Neuronal stem cell (in vitro differentiated cells): ENCODE measurements around the gene SMYD4.

ENCODE experiments used
- DNase-seq: peaks from one replicate; pipeline ENCODE4 v3.0.0-alpha.2; 2013; ENCODE audit warnings: low spot score
- H2AFZ ChIP-seq: one replicate; pipeline ENCODE4 v1.6.1; 2013; ENCODE audit warnings: mild to moderate bottlenecking, low read length, inconsistent platforms
- H2AK5ac ChIP-seq: 2 replicates; pipeline ENCODE4 v1.6.1; 2013; ENCODE audit warnings: low read depth, mild to moderate bottlenecking, inconsistent platforms, low read length, moderate library complexity, mixed read lengths
- H2BK120ac ChIP-seq: 2 replicates; pipeline ENCODE4 v1.6.1; 2013; ENCODE audit warnings: low read depth, mild to moderate bottlenecking, inconsistent platforms, low read length, moderate library complexity, mixed read lengths
- H2BK12ac ChIP-seq: one replicate; pipeline ENCODE4 v1.6.1; 2013; ENCODE audit warnings: low read length, inconsistent platforms
- H2BK15ac ChIP-seq: 2 replicates; pipeline ENCODE4 v1.6.1; 2013; ENCODE audit warnings: mild to moderate bottlenecking, low read length, inconsistent platforms, mixed read lengths
- H2BK5ac ChIP-seq: one replicate; pipeline ENCODE4 v1.6.1; 2013; ENCODE audit warnings: inconsistent platforms, mild to moderate bottlenecking, low read length, moderate library complexity
- H3K14ac ChIP-seq: one replicate; pipeline ENCODE4 v1.6.1; 2013; ENCODE audit warnings: low read length, inconsistent platforms
- H3K18ac ChIP-seq: 2 replicates; pipeline ENCODE4 v1.6.1; 2013; ENCODE audit warnings: low read length, inconsistent platforms
- H3K23ac ChIP-seq: 2 replicates; pipeline ENCODE4 v1.6.1; 2013; ENCODE audit warnings: low read depth, mild to moderate bottlenecking, mixed read lengths, low read length, inconsistent platforms; ENCODE audit not compliant: poor library complexity
- H3K27ac ChIP-seq: replicated peaks from 3 replicates; pipeline ENCODE4 v1.5.1; 2013; ENCODE audit warnings: low read length, inconsistent platforms
- H3K27me3 ChIP-seq, 3 experiments: 2 replicates each; pipeline ENCODE4 v1.6.1; 2013; ENCODE audit warnings: low read length in 3 of 3, mild to moderate bottlenecking in 2 of 3, inconsistent platforms in 1 of 3, low read depth in 1 of 3, mixed read lengths in 1 of 3, moderate library complexity in 1 of 3; ENCODE audit not compliant: control insufficient read depth in 3 of 3, insufficient read depth in 3 of 3
- H3K36me3 ChIP-seq, 2 donors: replicated peaks in 1 of 2; 2 replicates each; pipeline ENCODE4 v1.6.1; 2013; ENCODE audit warnings: low read length in 2 of 2; ENCODE audit not compliant: control insufficient read depth in 2 of 2, insufficient read depth in 2 of 2
- H3K4ac ChIP-seq: 2 replicates; pipeline ENCODE4 v1.6.1; 2013; ENCODE audit warnings: inconsistent platforms, mild to moderate bottlenecking, low read length, moderate library complexity
- H3K4me1 ChIP-seq, 2 donors: 1 replicate in 1 of 2; 2 replicates in 1 of 2; pipeline ENCODE4 v1.6.1; 2013; ENCODE audit warnings: low read length in 2 of 2, low read depth in 1 of 2; ENCODE audit not compliant: control insufficient read depth in 2 of 2, insufficient read depth in 1 of 2
- H3K4me2 ChIP-seq: one replicate; pipeline ENCODE4 v1.6.1; 2013; ENCODE audit warnings: mild to moderate bottlenecking, low read length, inconsistent platforms; ENCODE audit not compliant: insufficient read depth, poor library complexity, severe bottlenecking
- H3K4me3 ChIP-seq, 2 donors: 2 replicates each; pipeline ENCODE4 v1.5.1; 2013; ENCODE audit warnings: low read length in 2 of 2, mild to moderate bottlenecking in 2 of 2, inconsistent platforms in 1 of 2, moderate library complexity in 1 of 2
- H3K79me1 ChIP-seq: one replicate; pipeline ENCODE4 v1.6.1; 2013; ENCODE audit warnings: low read depth, mild to moderate bottlenecking, inconsistent platforms, low read length, moderate library complexity
- H3K9ac ChIP-seq: one replicate; pipeline ENCODE4 v1.6.1; 2013; ENCODE audit warnings: mild to moderate bottlenecking, low read depth, low read length, inconsistent platforms; ENCODE audit not compliant: poor library complexity
- H3K9me3 ChIP-seq, 2 donors: replicated peaks in 1 of 2; 2 replicates each; pipeline versions ENCODE3 to v1.6.1; 2013; ENCODE audit warnings: low read length in 2 of 2, mild to moderate bottlenecking in 2 of 2, inconsistent platforms in 1 of 2, low read depth in 1 of 2, mixed read lengths in 1 of 2, moderate library complexity in 1 of 2; ENCODE audit not compliant: control insufficient read depth in 2 of 2, insufficient read depth in 1 of 2
- H4K8ac ChIP-seq: one replicate; pipeline ENCODE4 v1.6.1; 2013; ENCODE audit warnings: low read depth, mild to moderate bottlenecking, inconsistent platforms, low read length, moderate library complexity
- H4K91ac ChIP-seq: one replicate; pipeline ENCODE4 v1.6.1; 2013; ENCODE audit warnings: low read length, low read depth, mild to moderate bottlenecking, inconsistent platforms; ENCODE audit not compliant: poor library complexity
- WGBS, 2 donors: extraction: QIAGEN DNeasy Blood & Tissue Kit; methylation state at CpG; one replicate each; pipeline ENCODE4 v1.1.7; 2013; ENCODE audit warnings: missing lambda C conversion rate in 2 of 2, mixed read lengths in 1 of 2; ENCODE audit not compliant: insufficient read length in 2 of 2, insufficient replicate concordance in 1 of 2; ENCODE audit errors: extremely low coverage in 2 of 2; 5-methylcytosine and 5-hydroxymethylcytosine counted together

SMYD4 gene

GRCh38 chr17:1852327-1852726 is 22.6 kb upstream of the SMYD4 start:
- H3K23ac ChIP-seq, result no peak overlapping the region
- no peak overlapping the region for H2AK5ac ChIP-seq
- H2BK15ac ChIP-seq, result no peak overlapping the region
- no peak overlapping the region for H3K9ac ChIP-seq
- no CpG with 5 or more reads among the region's 6 CpGs for WGBS, 2 donors
- no peaks in the 10 kb centered on the region for H3K9me3 ChIP-seq
- H3K4me2 ChIP-seq, result no peak overlapping the region
- no peaks in the 10 kb centered on the region for H3K27me3 ChIP-seq
- H3K18ac ChIP-seq, result no peak overlapping the region
- H3K36me3 ChIP-seq, result peaks cover 8 to 78% of the 10 kb centered on the region in 2 donors
- peaks cover 1% of the 10 kb centered on the region for H3K79me1 ChIP-seq
- H3K4ac ChIP-seq, result no peak overlapping the region
- no peak overlapping the region for H2BK5ac ChIP-seq
- no peak overlapping the region for H4K8ac ChIP-seq
- peaks cover 0 to 13% of the 10 kb centered on the region in 2 donors for H3K4me1 ChIP-seq
- H3K14ac ChIP-seq, result no peak overlapping the region
- H3K27ac ChIP-seq, result no peak overlapping the region
- H2BK120ac ChIP-seq, result no peak overlapping the region
- H4K91ac ChIP-seq, result no peak overlapping the region
- peak overlapping the region; percentile 2 for H2AFZ ChIP-seq
- no peak overlapping the region for H3K4me3 ChIP-seq
- DNase-seq, result no peak
- H2BK12ac ChIP-seq, result no peak overlapping the region

- H3K23ac ChIP-seq, result no peak overlapping the region
- no peak overlapping the region for H4K8ac ChIP-seq
- H3K4ac ChIP-seq, result no peak overlapping the region
- H3K4me2 ChIP-seq, result no peak overlapping the region
- no peak overlapping the region for H2BK5ac ChIP-seq
- H3K4me3 ChIP-seq, result no peak overlapping the region
- no peak overlapping the region for H4K91ac ChIP-seq
- no peaks in the 10 kb centered on the region for H3K27me3 ChIP-seq
- H3K9me3 ChIP-seq, result no peaks in the 10 kb centered on the region
- DNase-seq, result no peak
- whole genome bisulfite sequencing, 2 donors, result no CpG with 5 or more reads among the region's 3 CpGs
- no peak overlapping the region for H3K14ac ChIP-seq
- no peak overlapping the region for H2BK15ac ChIP-seq
- no peak overlapping the region for H3K9ac ChIP-seq
- H3K27ac ChIP-seq, result no peak overlapping the region
- H3K18ac ChIP-seq, result no peak overlapping the region
- no peak overlapping the region for H2AK5ac ChIP-seq
- no peak overlapping the region for H2AFZ ChIP-seq
- H2BK120ac ChIP-seq, result no peak overlapping the region
- H2BK12ac ChIP-seq, result no peak overlapping the region
- peaks cover 1% of the 10 kb centered on the region for H3K79me1 ChIP-seq
- H3K36me3 ChIP-seq, result peaks cover 19 to 84% of the 10 kb centered on the region in 2 donors
- H3K4me1 ChIP-seq, result peaks cover 0 to 5% of the 10 kb centered on the region in 2 donors
These were observed 17.5 kb upstream of the SMYD4 start for GRCh38 chr17:1847191-1847590.

DNA sequence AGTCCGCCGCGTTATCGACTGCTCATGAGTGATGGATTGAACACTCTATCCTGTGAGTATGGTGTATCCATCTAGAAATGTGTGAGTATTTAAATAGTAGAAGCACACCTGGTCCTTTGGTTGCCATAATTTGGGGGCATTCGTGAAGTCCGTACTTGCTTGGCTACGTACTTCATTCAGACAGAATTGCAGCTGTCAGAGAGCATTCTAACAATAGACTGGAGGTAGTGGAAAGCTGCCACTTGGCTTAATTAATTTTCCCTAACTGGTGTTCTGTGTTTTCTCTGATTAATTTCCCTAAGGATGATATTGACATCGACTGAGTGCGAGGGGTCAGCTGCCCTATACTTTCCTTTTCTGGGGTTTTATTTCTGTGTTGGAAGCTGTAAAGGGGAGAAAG is 14.2 kb upstream of the SMYD4 start:
- no peak overlapping the region for H3K4me2 ChIP-seq
- no peaks in the 10 kb centered on the region for H3K27me3 ChIP-seq
- H3K18ac ChIP-seq, result no peak overlapping the region
- H2AK5ac ChIP-seq, result no peak overlapping the region
- no peak overlapping the region for H4K91ac ChIP-seq
- no peak overlapping the region for H3K9ac ChIP-seq
- H3K14ac ChIP-seq, result no peak overlapping the region
- no peak for DNase-seq
- H3K4me3 ChIP-seq, result no peak overlapping the region
- no peak overlapping the region for H2BK15ac ChIP-seq
- H3K4me1 ChIP-seq, result no peaks in the 10 kb centered on the region
- H3K4ac ChIP-seq, result no peak overlapping the region
- H2BK12ac ChIP-seq, result no peak overlapping the region
- H4K8ac ChIP-seq, result no peak overlapping the region
- H3K36me3 ChIP-seq, result peaks cover 19 to 81% of the 10 kb centered on the region in 2 donors
- H3K23ac ChIP-seq, result no peak overlapping the region
- H2BK120ac ChIP-seq, result no peak overlapping the region
- no peak overlapping the region for H2BK5ac ChIP-seq
- H2AFZ ChIP-seq, result no peak overlapping the region
- no CpG with 5 or more reads among the region's 9 CpGs for WGBS, 2 donors
- H3K27ac ChIP-seq, result no peak overlapping the region
- H3K79me1 ChIP-seq, result peaks cover 3% of the 10 kb centered on the region
- no peaks in the 10 kb centered on the region for H3K9me3 ChIP-seq

GRCh38 chr17:1839516-1839915 is 9.8 kb upstream of the SMYD4 start:
- H2BK12ac ChIP-seq, result no peak overlapping the region
- H2BK120ac ChIP-seq, result no peak overlapping the region
- H3K4me2 ChIP-seq, result no peak overlapping the region
- H3K14ac ChIP-seq, result no peak overlapping the region
- H3K27me3 ChIP-seq, result no peaks in the 10 kb centered on the region
- no peak overlapping the region for H2AFZ ChIP-seq
- H4K91ac ChIP-seq, result no peak overlapping the region
- peaks cover 1% of the 10 kb centered on the region for H3K79me1 ChIP-seq
- DNase-seq, result no peak
- H3K18ac ChIP-seq, result no peak overlapping the region
- no peak overlapping the region for H3K27ac ChIP-seq
- peaks cover 12 to 69% of the 10 kb centered on the region in 2 donors for H3K36me3 ChIP-seq
- no peaks in the 10 kb centered on the region for H3K4me1 ChIP-seq
- no CpG with 5 or more reads among the region's 4 CpGs for WGBS, 2 donors
- H3K4ac ChIP-seq, result no peak overlapping the region
- no peak overlapping the region for H3K9ac ChIP-seq
- no peak overlapping the region for H4K8ac ChIP-seq
- no peak overlapping the region for H2AK5ac ChIP-seq
- no peak overlapping the region for H3K23ac ChIP-seq
- H2BK15ac ChIP-seq, result no peak overlapping the region
- no peak overlapping the region for H3K4me3 ChIP-seq
- H2BK5ac ChIP-seq, result no peak overlapping the region
- no peaks in the 10 kb centered on the region for H3K9me3 ChIP-seq
